ENCODE measurements around the gene TMA7. TPM values are rescaled to one million over a fixed set of nuclear protein-coding genes. Genes with fewer than 3 reads are reported as not detected.

Gene TMA7
- total RNA-seq, 1 experiment from 2014 or later, result 152 TPM

- no TSS peak for BruUV-seq (replicated peaks)
- TF ChIP-seq EZH2 (IDR thresholded peaks at IDR 0.05; ENCODE audit: borderline replicate concordance, low read depth, low read length, poor library complexity, severe bottlenecking) (no peak), CTCF (conservative IDR thresholded peaks at IDR 0.05; ENCODE audit: low read depth, low read length) (peak; percentile 22; the same call in 1 of the 2 replicates)
- Histone ChIP-seq H3K4me3 (ENCODE audit: low read depth, low read length, poor library complexity, severe bottlenecking) (no peak overlapping the region), H3K36me3 (ENCODE audit: insufficient read depth, low read length, poor library complexity, severe bottlenecking) (no peaks in the 10 kb centered on the region), H3K9me3 (ENCODE audit: low read depth, low read length, poor library complexity, severe bottlenecking) (no peaks in the 10 kb centered on the region), H3K27me3 (replicated peaks; ENCODE audit: insufficient read depth, low read depth, low read length, poor library complexity) (no peaks in the 10 kb centered on the region), H3K27ac (ENCODE audit: low read depth, low read length, poor library complexity, severe bottlenecking) (no peak overlapping the region), H3K4me1 (ENCODE audit: insufficient read depth, low read length, poor library complexity, severe bottlenecking) (peaks cover 7% of the 10 kb centered on the region)
- ChIA-PET CTCF (interaction anchor here (0.6 to 1.7 kb wide), 2 partner anchors 32 to 903 kb away, joined by 3 to 6 read pairs; no protein-coding TSS in a partner anchor), POLR2A (ENCODE audit: low non-redundant PET) (no interaction called here)
- intact Hi-C loops (cut with micrococcal nuclease; ENCODE audit: unreplicated experiment), result loop anchor here (5.0 kb wide), 1 partner anchor 160 kb away; no protein-coding TSS in a partner anchor
- peak; percentile 6 for DNase-seq (ENCODE audit: low spot score)
Observed at GRCh38 chr3:48432411-48433371, 7.4 kb upstream of the TMA7 start.

DNA sequence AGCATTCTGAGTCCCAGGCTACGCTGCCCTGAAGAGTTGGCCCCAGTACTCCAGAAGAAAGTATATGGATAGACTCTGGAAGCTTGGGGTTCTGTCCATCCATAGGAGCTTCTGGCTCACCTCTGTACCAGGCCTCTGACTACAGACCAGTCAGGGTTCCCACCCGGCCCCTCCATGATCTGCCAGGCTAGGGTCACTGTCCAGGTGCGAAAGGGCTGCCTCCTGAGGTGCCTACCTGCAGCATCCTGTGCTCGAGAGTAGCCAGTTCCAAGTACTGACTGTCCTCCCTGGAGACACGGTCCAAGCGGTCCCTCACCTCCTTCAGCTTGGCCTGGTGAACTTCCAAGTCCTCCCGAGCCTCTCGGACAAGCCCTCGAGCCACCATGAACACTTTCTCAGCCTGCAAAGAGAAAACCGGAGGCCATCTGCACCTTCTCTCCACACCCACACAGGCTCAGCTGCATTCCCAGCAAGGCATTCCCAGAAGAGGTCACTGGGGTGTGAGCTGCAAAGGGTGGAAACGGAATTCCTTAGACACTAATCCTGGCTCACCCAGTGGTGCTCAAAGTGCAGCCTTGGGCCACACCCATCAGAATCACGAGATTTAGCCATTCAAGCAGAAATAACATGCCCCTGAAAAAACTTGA lies 6.5 kb upstream of the TMA7 start:
- no peak for DNase-seq (ENCODE audit: low spot score)
- Histone ChIP-seq H3K9me3 (ENCODE audit: low read depth, low read length, poor library complexity, severe bottlenecking) (no peaks in the 10 kb centered on the region), H3K27me3 (replicated peaks; ENCODE audit: insufficient read depth, low read depth, low read length, poor library complexity) (no peaks in the 10 kb centered on the region), H3K4me1 (ENCODE audit: insufficient read depth, low read length, poor library complexity, severe bottlenecking) (no peaks in the 10 kb centered on the region), H3K4me3 (ENCODE audit: low read depth, low read length, poor library complexity, severe bottlenecking) (no peak overlapping the region), H3K36me3 (ENCODE audit: insufficient read depth, low read length, poor library complexity, severe bottlenecking) (no peaks in the 10 kb centered on the region), H3K27ac (ENCODE audit: low read depth, low read length, poor library complexity, severe bottlenecking) (no peak overlapping the region)
- TF ChIP-seq EZH2 (IDR thresholded peaks at IDR 0.05; ENCODE audit: borderline replicate concordance, low read depth, low read length, poor library complexity, severe bottlenecking) (no peak), CTCF (conservative IDR thresholded peaks at IDR 0.05; ENCODE audit: low read depth, low read length) (no peak)
- intact Hi-C loops (cut with micrococcal nuclease; ENCODE audit: unreplicated experiment), result loop anchor here (5.0 kb wide), 1 partner anchor 161 kb away; no protein-coding TSS in a partner anchor
- no TSS peak for BruUV-seq (replicated peaks)
- ChIA-PET POLR2A (ENCODE audit: low non-redundant PET) (no interaction called here), CTCF (interaction anchor here (0.6 to 1.7 kb wide), 3 partner anchors 12 to 239 kb away, joined by 3 to 6 read pairs (median 3); no protein-coding TSS in a partner anchor)

DNA sequence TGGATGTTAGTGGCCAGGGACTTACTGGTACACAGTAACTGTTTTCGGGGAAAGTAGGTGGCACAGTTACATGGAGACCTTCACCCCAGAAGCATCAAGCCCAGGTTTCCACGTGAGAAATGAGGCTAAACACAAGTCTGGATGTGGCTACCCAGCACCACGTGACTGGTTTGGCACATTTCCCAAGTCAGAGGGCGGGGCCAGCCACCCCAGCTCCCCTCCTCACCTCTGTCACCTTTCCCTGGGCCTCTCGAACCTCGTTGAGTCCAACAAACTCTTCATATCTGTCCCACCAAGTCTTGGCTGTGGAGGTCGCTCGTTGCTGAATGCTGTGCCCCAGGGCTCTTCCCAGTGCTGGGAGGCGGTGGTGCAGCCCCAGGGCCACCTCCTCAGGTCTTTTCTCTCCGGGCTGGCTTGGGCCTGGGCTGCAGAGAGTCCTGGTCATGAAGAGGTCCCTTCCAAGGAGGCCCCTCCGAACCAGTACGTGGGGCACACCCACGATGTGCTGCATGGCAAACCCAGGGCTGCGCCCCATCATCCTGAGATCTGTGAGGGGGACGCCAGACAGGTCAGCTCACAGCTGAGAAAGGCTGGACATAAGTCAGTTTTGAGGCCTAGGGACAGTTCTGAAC lies 5.3 kb upstream of the TMA7 start:
- Histone ChIP-seq H3K27ac (ENCODE audit: low read depth, low read length, poor library complexity, severe bottlenecking) (no peak overlapping the region), H3K4me1 (ENCODE audit: insufficient read depth, low read length, poor library complexity, severe bottlenecking) (no peaks in the 10 kb centered on the region), H3K36me3 (ENCODE audit: insufficient read depth, low read length, poor library complexity, severe bottlenecking) (no peaks in the 10 kb centered on the region), H3K9me3 (ENCODE audit: low read depth, low read length, poor library complexity, severe bottlenecking) (no peaks in the 10 kb centered on the region), H3K4me3 (ENCODE audit: low read depth, low read length, poor library complexity, severe bottlenecking) (no peak overlapping the region), H3K27me3 (replicated peaks; ENCODE audit: insufficient read depth, low read depth, low read length, poor library complexity) (no peaks in the 10 kb centered on the region)
- TF ChIP-seq CTCF (conservative IDR thresholded peaks at IDR 0.05; ENCODE audit: low read depth, low read length) (no peak), EZH2 (IDR thresholded peaks at IDR 0.05; ENCODE audit: borderline replicate concordance, low read depth, low read length, poor library complexity, severe bottlenecking) (no peak)
- no TSS peak for BruUV-seq (replicated peaks)
- ChIA-PET POLR2A (ENCODE audit: low non-redundant PET) (no interaction called here), CTCF (interaction anchor here (0.8 to 1.8 kb wide), 2 partner anchors 34 to 240 kb away, joined by 3 to 23 read pairs; no protein-coding TSS in a partner anchor)
- intact Hi-C loops (cut with micrococcal nuclease; ENCODE audit: unreplicated experiment), result loop anchor here (5.0 kb wide), 2 partner anchors 32 to 162 kb away; no protein-coding TSS in a partner anchor
- no peak for DNase-seq (ENCODE audit: low spot score)
